Activated CD8-positive, alpha-beta T cell treated with anti-CD3 and anti-CD28 coated beads for 36 hours (primary cell): ENCODE measurements around the gene HOXC9. TPM values are rescaled to one million over a fixed set of nuclear protein-coding genes. Genes with fewer than 3 reads are reported as not detected.

Experiments
- ATAC-seq: fragments of 200-7000 bp; cut with Tn5 transposase; one replicate; pipeline ENCODE4 v1.10.0; 2021; ENCODE audit warnings: mild to moderate bottlenecking, moderate library complexity
- CTCF ChIA-PET: fragments of 350-600 bp; sonication (Branson Sonifier 250); formaldehyde crosslinking; loops from one replicate; lab custom pipeline; 2021; ENCODE audit warnings: antibody characterized with exemption; lab: Charles Lee
- POLR2A ChIA-PET: fragments of 350-600 bp; sonication (Branson Sonifier 250); formaldehyde crosslinking; loops from one replicate; lab custom pipeline; 2021; ENCODE audit warnings: antibody characterized with exemption; lab: Charles Lee
- DNase-seq: peaks from one replicate; pipeline ENCODE4 v3.0.0-alpha.2; 2020
- H3K27ac Mint-ChIP-seq: one replicate; pipeline ENCODE4 v1.8.0; 2021; ENCODE audit warnings: mild to moderate bottlenecking, mixed read lengths
- H3K27me3 Mint-ChIP-seq: one replicate; pipeline ENCODE4 v1.8.0; 2021; ENCODE audit warnings: mixed read lengths
- H3K36me3 Mint-ChIP-seq: one replicate; pipeline ENCODE4 v1.8.0; 2021; ENCODE audit warnings: low read depth, mixed read lengths
- H3K4me1 Mint-ChIP-seq: one replicate; pipeline ENCODE4 v1.8.0; 2021; ENCODE audit warnings: low read depth, mixed read lengths
- H3K4me3 Mint-ChIP-seq: one replicate; pipeline ENCODE4 v1.8.0; 2021; ENCODE audit warnings: mild to moderate bottlenecking, moderate library complexity, mixed read lengths
- H3K9me3 Mint-ChIP-seq: one replicate; pipeline ENCODE4 v1.8.0; 2021; ENCODE audit warnings: mixed read lengths
- CTCF ChIP-seq: fragments of 200-600 bp; IDR thresholded peaks from one replicate; pipeline ENCODE4 v1.8.0; 2022; ENCODE audit warnings: antibody characterized with exemption, mild to moderate bottlenecking
- intact Hi-C: fragments of 100-400 bp; cut with micrococcal nuclease; formaldehyde crosslinking; loops from one replicate; pipeline ENCODE4 v1.10.0; 2022
- total RNA-seq, 2 experiments: library from RNA; stranded (reverse); gene quantifications; one replicate each; pipeline ENCODE4 v1.2.3, GENCODE V29; 2021

Gene HOXC9
- total RNA-seq, 2 experiments from 2014 or later, result not detected

- DNase-seq (no peak), ATAC-seq (no peak)
- ChIA-PET CTCF (interaction anchor here (0.6 to 5.0 kb wide), 7 partner anchors 18 to 197 kb away, joined by 3 to 81 read pairs (median 7); partner anchors contain the start of gene HOXC10), POLR2A (interaction anchor here (1.7 kb wide), 1 partner anchor 13 kb away, joined by 5 read pairs; no protein-coding TSS in a partner anchor)
- intact Hi-C loops, result no loop called here
- no peak for TF ChIP-seq CTCF
- Mint-ChIP-seq H3K27ac (no peak overlapping the region), H3K4me3 (no peak overlapping the region), H3K4me1 (peaks cover 32% of the 10 kb centered on the region), H3K9me3 (no peaks in the 10 kb centered on the region), H3K36me3 (no peaks in the 10 kb centered on the region), H3K27me3 (peaks cover 87% of the 10 kb centered on the region)
Measured at GRCh38 chr12:54010053-54010971, 10.4 kb downstream of the HOXC9 start.

GRCh38 chr12:54010972-54011664 lies 11.2 kb downstream of the HOXC9 start:
- no peak for ATAC-seq
- no peak for TF ChIP-seq CTCF
- intact Hi-C loops, result no loop called here
- no peaks in the 10 kb centered on the region for H3K36me3 Mint-ChIP-seq
- peaks cover 31% of the 10 kb centered on the region for H3K4me1 Mint-ChIP-seq
- peaks cover 89% of the 10 kb centered on the region for H3K27me3 Mint-ChIP-seq
- no peaks in the 10 kb centered on the region for H3K9me3 Mint-ChIP-seq
- ChIA-PET CTCF (interaction anchor here (0.6 to 2.5 kb wide), 4 partner anchors 21 to 196 kb away, joined by 3 to 11 read pairs (median 5); no protein-coding TSS in a partner anchor), POLR2A (no interaction called here)
- no peak for DNase-seq
- no peak overlapping the region for H3K27ac Mint-ChIP-seq
- H3K4me3 Mint-ChIP-seq, result no peak overlapping the region

- DNase-seq, result no peak
- peaks cover 86% of the 10 kb centered on the region for H3K27me3 Mint-ChIP-seq
- no peak overlapping the region for H3K27ac Mint-ChIP-seq
- peaks cover 23% of the 10 kb centered on the region for H3K4me1 Mint-ChIP-seq
- no peak for TF ChIP-seq CTCF
- H3K36me3 Mint-ChIP-seq, result no peaks in the 10 kb centered on the region
- no peak for ATAC-seq
- CTCF ChIA-PET, result interaction anchor here (0.6 to 2.5 kb wide), 8 partner anchors 12 to 261 kb away, joined by 3 to 12 read pairs (median 4); partner anchors contain the start of genes HOXC10 and HOXC9
- POLR2A ChIA-PET, result interaction anchor here (0.6 kb wide), 1 partner anchor 15 kb away, joined by 3 read pairs; no protein-coding TSS in a partner anchor
- H3K9me3 Mint-ChIP-seq, result no peaks in the 10 kb centered on the region
- intact Hi-C loops, result no loop called here
- H3K4me3 Mint-ChIP-seq, result no peak overlapping the region
Measured at GRCh38 chr12:54011665-54012532, 11.9 kb downstream of the HOXC9 start.

GRCh38 chr12:54012631-54013409 lies 12.9 kb downstream of the HOXC9 start:
- no peak for ATAC-seq
- H3K27ac Mint-ChIP-seq, result no peak overlapping the region
- no peak for TF ChIP-seq CTCF
- no peaks in the 10 kb centered on the region for H3K9me3 Mint-ChIP-seq
- H3K36me3 Mint-ChIP-seq, result no peaks in the 10 kb centered on the region
- ChIA-PET POLR2A (interaction anchor here (0.6 to 1.3 kb wide), 2 partner anchors 14 to 176 kb away, joined by 3 read pairs; partner anchors contain the start of gene SMUG1), CTCF (interaction anchor here (0.6 to 2.1 kb wide), 10 partner anchors 12 to 260 kb away, joined by 3 to 12 read pairs (median 3); partner anchors contain the start of genes HOXC10 and HOXC9)
- H3K4me3 Mint-ChIP-seq, result no peak overlapping the region
- intact Hi-C loops, result no loop called here
- H3K4me1 Mint-ChIP-seq, result peaks cover 30% of the 10 kb centered on the region
- DNase-seq, result no peak
- peaks cover 84% of the 10 kb centered on the region for H3K27me3 Mint-ChIP-seq
